Heart left ventricle (tissue), 16 donors: Measurements from ENCODE around the gene AFAP1L1. TPM values are rescaled to one million over a fixed set of nuclear protein-coding genes. Genes with fewer than 3 reads are reported as not detected.

Source experiments
- ATAC-seq, 4 donors: fragments of 200-7000 bp; cut with Tn5 transposase; one replicate each; pipeline ENCODE4 v1.9.1; 2020 to 2022; ENCODE audit warnings: moderate library complexity in 4 of 4, mild to moderate bottlenecking in 3 of 4, moderate number of reproducible peaks in 1 of 4
- DNase-seq, 5 donors: peaks; one replicate each; pipeline ENCODE4 v3.0.0-alpha.2; 2020
- H3K27ac ChIP-seq, 12 donors: fragments of 200-600 bp; sonication (generic) in 4 of 12; one replicate each; pipeline versions ENCODE4 v1.5.0 to v1.8.0; 2016 to 2022; ENCODE audit warnings: mild to moderate bottlenecking in 2 of 12
- H3K27me3 ChIP-seq, 9 donors: fragments of 200-600 bp; sonication (generic) in 2 of 9; one replicate each; pipeline versions ENCODE4 v1.5.1 to v1.8.0; 2016 to 2022; ENCODE audit warnings: mild to moderate bottlenecking in 3 of 9
- H3K36me3 ChIP-seq, 9 donors: fragments of 200-600 bp; sonication (generic) in 2 of 9; one replicate each; pipeline versions ENCODE4 v1.5.0 to v1.8.0; 2018 to 2022; ENCODE audit warnings: mild to moderate bottlenecking in 2 of 9
- H3K4me1 ChIP-seq, 12 donors: fragments of 200-600 bp; sonication (generic) in 4 of 12; one replicate each; pipeline versions ENCODE4 v1.5.0 to v1.8.0; 2016 to 2022; ENCODE audit warnings: mild to moderate bottlenecking in 3 of 12
- H3K4me3 ChIP-seq, 12 donors: fragments of 200-600 bp; sonication (generic) in 4 of 12; one replicate each; pipeline versions ENCODE4 v1.5.0 to v1.8.0; 2017 to 2022; ENCODE audit warnings: mild to moderate bottlenecking in 9 of 12, moderate library complexity in 4 of 12
- H3K9me3 ChIP-seq, 12 donors: fragments of 200-600 bp; sonication (generic) in 4 of 12; one replicate each; pipeline versions ENCODE4 v1.5.0 to v1.8.0; 2016 to 2022; ENCODE audit warnings: mild to moderate bottlenecking in 1 of 12
- CTCF ChIP-seq, 12 donors: fragments of 200-600 bp; sonication (generic) in 4 of 12; IDR thresholded peaks; one replicate each; pipeline versions ENCODE4 v1.5.0 to v1.8.0; 2018 to 2022; ENCODE audit warnings: antibody characterized with exemption in 12 of 12, mild to moderate bottlenecking in 5 of 12
- POLR2A ChIP-seq, 2 donors: fragments of 450-650 bp; IDR thresholded peaks; one replicate each; pipeline ENCODE4 v1.6.1; 2017; ENCODE audit warnings: antibody characterized with exemption in 2 of 2, mild to moderate bottlenecking in 2 of 2, moderate library complexity in 2 of 2
- WGBS, 4 donors: extraction: QIAGEN DNeasy Blood & Tissue Kit in 2 of 4; methylation state at CpG; one replicate each; pipeline versions ENCODE4 v1.1.5 to v1.1.7; 2013 to 2018; 5-methylcytosine and 5-hydroxymethylcytosine counted together
- intact Hi-C, 10 donors: fragments of 100-400 bp; cut with DNase I; formaldehyde crosslinking; loops; one replicate each; pipeline versions ENCODE4 v1.11.1 to v1.14.2; 2022
- polyA plus RNA-seq, 2 donors: library from polyadenylated mRNA; stranded (reverse); fragments of 200-250 nt; gene quantifications; one replicate each; pipeline ENCODE4 v1.2.3, GENCODE V29; 2013
- total RNA-seq, 9 donors: library from RNA; depleted of rRNA in 2 of 9; stranded (reverse); fragments of >200 nt in 2 of 9; fragmentation: NEBNext Ultra II Directional in 3 of 9; extraction: Animal tissue kit (Norgen Biotek cat#: 25700) in 3 of 9; gene quantifications; one replicate each; pipeline versions ENCODE4 v1.1.0 to v1.2.4, GENCODE V29; 2016 to 2023
- donor health status: ischemic (EF 13 %, LVEDD 7.1; RV severe dilation, severe dysfunction).
- donor health status: healthy with polysubstance abuse.
- donor health status: DM: no; HTN: yes; CAD: no.
- donor health status: DM: no; HTN: no; CAD: no.
- donor health status: ischemic (EF 25% LVEDD 6.9; RV normal size, moderate dysfunction).
- donor health status: ischemic (EF 25% LVEDD 5.7; RV mildly dilated, moderate dysfunction).
- donor health status: healthy.
- donor health status: DM: yes; HTN: yes; CAD: no.
- donor health status: ischemic (EF 35%, LVEDD 5.7; RV mildly dilated, moderate dysfunction).
- donor health status: nonischemic (EF 11% LVEDD 7.7; RV severe dilation, severe dysfunction).
- donor health status: DM: yes; HTN: yes; CAD: no.
- donor health status: PGD.
- donor health status: ischemic (EF 29% LVEDD 5.4; RV normal size, mild dysfunction).
- donor health status: nonischemic (EF 23%, LVEDD 6.1; RV moderate dilation, normal function).

The AFAP1L1 gene
- total and polyA plus RNA-seq, 11 donors, result 30.4 to 57.7 (median 45.0) TPM

GRCh38 chr5:149235841-149236240 is 35.8 kb upstream of the AFAP1L1 start:
- DNase-seq (peak in 4 of 5 donors; percentile 64 to 74 (median 66)), ATAC-seq (peak; percentile 85 to 91 (median 87))
- peaks cover 0 to 97% (median 84%) of the 10 kb centered on the region in 9 donors for H3K36me3 ChIP-seq
- no peaks in the 10 kb centered on the region for H3K27me3 ChIP-seq
- no peak for TF ChIP-seq POLR2A (IDR thresholded peaks at IDR 0.05)
- TF ChIP-seq CTCF (IDR thresholded peaks at IDR 0.05), result no peak
- peak overlapping the region in 3 of 12 donors; percentile 2 to 39 (median 17) for H3K27ac ChIP-seq
- intact Hi-C loops, result no loop called here
- H3K4me3 ChIP-seq, result no peak overlapping the region
- H3K9me3 ChIP-seq, result no peaks in the 10 kb centered on the region
- peaks cover 0 to 21% (median 3%) of the 10 kb centered on the region in 12 donors for H3K4me1 ChIP-seq

- intact Hi-C loops, result no loop called here
- TF ChIP-seq CTCF (IDR thresholded peaks at IDR 0.05) (peak in 2 of 12 donors; percentile 9 to 11), POLR2A (IDR thresholded peaks at IDR 0.05) (no peak)
Observed at GRCh38 chr5:149237662-149238061, 34.0 kb upstream of the AFAP1L1 start.

GRCh38 chr5:149238540-149238939 is 33.1 kb upstream of the AFAP1L1 start:
- Histone ChIP-seq H3K4me3 (no peak overlapping the region), H3K4me1 (peaks cover 0 to 21% (median 3%) of the 10 kb centered on the region in 12 donors), H3K27me3 (no peaks in the 10 kb centered on the region), H3K27ac (no peak overlapping the region), H3K9me3 (no peaks in the 10 kb centered on the region), H3K36me3 (peaks cover 0 to 98% (median 91%) of the 10 kb centered on the region in 9 donors)
- WGBS, 4 donors, result 49 to 100% (median 73%) methylated on average over 1 to 2 of the region's 2 CpGs
- intact Hi-C loops, result no loop called here
- TF ChIP-seq CTCF (IDR thresholded peaks at IDR 0.05) (peak in 1 of 12 donors; percentile 22), POLR2A (IDR thresholded peaks at IDR 0.05) (no peak)
- DNase-seq, result no peak
- ATAC-seq, result no peak

More at GRCh38 chr5:149237662-149238061, 34.0 kb upstream of the AFAP1L1 start:
- DNase-seq (no peak), ATAC-seq (no peak)
- H3K4me1 ChIP-seq, result peaks cover 0 to 21% (median 3%) of the 10 kb centered on the region in 12 donors
- no peak overlapping the region for H3K27ac ChIP-seq
- no peak overlapping the region for H3K4me3 ChIP-seq
- H3K9me3 ChIP-seq, result no peaks in the 10 kb centered on the region
- 69 to 76% (median 72%) methylated on average over 4 of the region's 4 CpGs for WGBS, 4 donors
- H3K36me3 ChIP-seq, result peaks cover 0 to 98% (median 91%) of the 10 kb centered on the region in 9 donors
- H3K27me3 ChIP-seq, result no peaks in the 10 kb centered on the region

- H3K4me3 ChIP-seq, result no peak overlapping the region
- no peak for DNase-seq
- no peaks in the 10 kb centered on the region for H3K9me3 ChIP-seq
- 86 to 100% (median 89%) methylated on average over 2 of the region's 2 CpGs for WGBS, 4 donors
- H3K36me3 ChIP-seq, result peaks cover 0 to 98% (median 91%) of the 10 kb centered on the region in 9 donors
- no peak for ATAC-seq
- TF ChIP-seq POLR2A (IDR thresholded peaks at IDR 0.05) (no peak), CTCF (IDR thresholded peaks at IDR 0.05) (no peak)
- peaks cover 0 to 21% (median 3%) of the 10 kb centered on the region in 12 donors for H3K4me1 ChIP-seq
- no peaks in the 10 kb centered on the region for H3K27me3 ChIP-seq
- intact Hi-C loops, result loop anchor here in 1 of 10 donors (10.0 kb wide), 1 partner anchor 505 kb away; no protein-coding TSS in a partner anchor
- peak overlapping the region in 1 of 12 donors; percentile 42 for H3K27ac ChIP-seq
Observed at GRCh38 chr5:149239917-149240316, 31.7 kb upstream of the AFAP1L1 start.
